ENCODE data around the gene PBRM1.

GRCh38 chr3:52721730-52722008, 36.0 kb upstream of the PBRM1 start:
- TF ChIP-seq, protein P1, sequence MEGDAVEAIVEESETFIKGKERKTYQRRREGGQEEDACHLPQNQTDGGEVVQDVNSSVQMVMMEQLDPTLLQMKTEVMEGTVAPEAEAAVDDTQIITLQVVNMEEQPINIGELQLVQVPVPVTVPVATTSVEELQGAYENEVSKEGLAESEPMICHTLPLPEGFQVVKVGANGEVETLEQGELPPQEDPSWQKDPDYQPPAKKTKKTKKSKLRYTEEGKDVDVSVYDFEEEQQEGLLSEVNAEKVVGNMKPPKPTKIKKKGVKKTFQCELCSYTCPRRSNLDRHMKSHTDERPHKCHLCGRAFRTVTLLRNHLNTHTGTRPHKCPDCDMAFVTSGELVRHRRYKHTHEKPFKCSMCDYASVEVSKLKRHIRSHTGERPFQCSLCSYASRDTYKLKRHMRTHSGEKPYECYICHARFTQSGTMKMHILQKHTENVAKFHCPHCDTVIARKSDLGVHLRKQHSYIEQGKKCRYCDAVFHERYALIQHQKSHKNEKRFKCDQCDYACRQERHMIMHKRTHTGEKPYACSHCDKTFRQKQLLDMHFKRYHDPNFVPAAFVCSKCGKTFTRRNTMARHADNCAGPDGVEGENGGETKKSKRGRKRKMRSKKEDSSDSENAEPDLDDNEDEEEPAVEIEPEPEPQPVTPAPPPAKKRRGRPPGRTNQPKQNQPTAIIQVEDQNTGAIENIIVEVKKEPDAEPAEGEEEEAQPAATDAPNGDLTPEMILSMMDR (conservative IDR thresholded peaks at IDR 0.05 in 1 of 2, IDR thresholded peaks at IDR 0.05 in 1 of 2; ENCODE audit: low read depth in 1 of 2, low read length in 2 of 2) = no peak
- no peak for TF ChIP-seq EZH2 (IDR thresholded peaks at IDR 0.05; ENCODE audit: low read length, missing control alignments)

Measured in fibroblast of lung (primary cell).